ENCODE measurements around the gene PITX2. TPM values are rescaled to one million over a fixed set of nuclear protein-coding genes. Genes with fewer than 3 reads are reported as not detected.

PITX2 gene
- total and polyA plus RNA-seq, 10 of the 15 experiments (the other 5 are each of a cell fraction or from before 2014, with no cell fraction given), result not detected

- no peak overlapping the region for H3K27ac ChIP-seq (ENCODE audit: control insufficient read depth, insufficient read depth)
- TF ChIP-seq ZNF24 (IDR thresholded peaks at IDR 0.05), result no peak
- TF ChIP-seq MEF2A (IDR thresholded peaks at IDR 0.05; ENCODE audit: insufficient read depth, low read depth, low read length), result no peak
- TF ChIP-seq BACH1 (IDR thresholded peaks at IDR 0.05; ENCODE audit: borderline replicate concordance), result no peak
- TF ChIP-seq PBX3 (IDR thresholded peaks at IDR 0.05; ENCODE audit: insufficient replicate concordance, low read depth, low read length), result no peak
- no peak for TF ChIP-seq GABPA (IDR thresholded peaks at IDR 0.05; ENCODE audit: low read depth)
- no peak for TF ChIP-seq NFYB (IDR thresholded peaks at IDR 0.05; ENCODE audit: insufficient read depth, low read depth, low read length)
- no peak for TF ChIP-seq SUZ12 (IDR thresholded peaks at IDR 0.05; ENCODE audit: unreplicated experiment)
- ChIA-PET SMC1A (ENCODE audit: uncharacterized antibody, unreplicated experiment) (no interaction called here), RAD21 (ENCODE audit: unreplicated experiment) (no interaction called here), CTCF (no interaction called here), POLR2A (no interaction called here)
- no peaks in the 10 kb centered on the region for H3K79me2 ChIP-seq (ENCODE audit: control insufficient read depth, insufficient read depth, low read length)
- ATAC-seq, result no peak
- FAIRE-seq, result no peak
- no peak overlapping the region for H3K4me2 ChIP-seq (ENCODE audit: control insufficient read depth, insufficient read depth)
- no peaks in the 10 kb centered on the region for H3K4me1 ChIP-seq (ENCODE audit: control insufficient read depth, insufficient read depth, low read length)
- no peaks in the 10 kb centered on the region for H3K36me3 ChIP-seq (ENCODE audit: control insufficient read depth in 2 of 2, insufficient read depth in 2 of 2, low read length in 1 of 2)
- DNase-seq (ENCODE audit: low read depth, low spot score), result no peak
- H2AFZ ChIP-seq (ENCODE audit: control insufficient read depth, low read depth, low read length), result no peak overlapping the region
- no peaks in the 10 kb centered on the region for H4K20me1 ChIP-seq (ENCODE audit: control insufficient read depth, insufficient read depth)
- in situ Hi-C loops (cut with MboI) (loop anchor here (25.0 kb wide), 3 partner anchors 659 to 1409 kb away; no protein-coding TSS in a partner anchor), intact Hi-C loops (cut with micrococcal nuclease; ENCODE audit: unreplicated experiment) (no loop called here)
- BruUV-seq (replicated peaks), result no TSS peak
- H3K9me3 ChIP-seq (replicated peaks; ENCODE audit: control insufficient read depth, insufficient read depth, low read length), result no peaks in the 10 kb centered on the region; the same call in 2 of the 3 replicates
- no peak overlapping the region for H3K4me3 ChIP-seq
- H3K27me3 ChIP-seq (replicated peaks in 1 of 2; ENCODE audit: control insufficient read depth in 2 of 2, insufficient read depth in 2 of 2, low read length in 1 of 2), result peaks cover 12 to 34% of the 10 kb centered on the region in 2 experiments
- WGBS (ENCODE audit: insufficient coverage, insufficient replicate concordance, low lambda C conversion rate, missing lambda C conversion rate), result 20% methylated on average over 11 of the region's 11 CpGs
- H3K9ac ChIP-seq (ENCODE audit: control insufficient read depth, insufficient read depth, low read length), result no peak overlapping the region
Observed at GRCh38 chr4:110627977-110628662, 5.2 kb upstream of the PITX2 start.
